ENCODE data around the gene ZNF692.

GRCh38 chr1:248824701-248825100 lies 34.2 kb downstream of the ZNF692 start:
- TF ChIP-seq, protein P1, sequence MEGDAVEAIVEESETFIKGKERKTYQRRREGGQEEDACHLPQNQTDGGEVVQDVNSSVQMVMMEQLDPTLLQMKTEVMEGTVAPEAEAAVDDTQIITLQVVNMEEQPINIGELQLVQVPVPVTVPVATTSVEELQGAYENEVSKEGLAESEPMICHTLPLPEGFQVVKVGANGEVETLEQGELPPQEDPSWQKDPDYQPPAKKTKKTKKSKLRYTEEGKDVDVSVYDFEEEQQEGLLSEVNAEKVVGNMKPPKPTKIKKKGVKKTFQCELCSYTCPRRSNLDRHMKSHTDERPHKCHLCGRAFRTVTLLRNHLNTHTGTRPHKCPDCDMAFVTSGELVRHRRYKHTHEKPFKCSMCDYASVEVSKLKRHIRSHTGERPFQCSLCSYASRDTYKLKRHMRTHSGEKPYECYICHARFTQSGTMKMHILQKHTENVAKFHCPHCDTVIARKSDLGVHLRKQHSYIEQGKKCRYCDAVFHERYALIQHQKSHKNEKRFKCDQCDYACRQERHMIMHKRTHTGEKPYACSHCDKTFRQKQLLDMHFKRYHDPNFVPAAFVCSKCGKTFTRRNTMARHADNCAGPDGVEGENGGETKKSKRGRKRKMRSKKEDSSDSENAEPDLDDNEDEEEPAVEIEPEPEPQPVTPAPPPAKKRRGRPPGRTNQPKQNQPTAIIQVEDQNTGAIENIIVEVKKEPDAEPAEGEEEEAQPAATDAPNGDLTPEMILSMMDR (IDR thresholded peaks at IDR 0.05; ENCODE audit: insufficient read depth, low read length, poor library complexity, severe bottlenecking), result no peak
- no peak for TF ChIP-seq EZH2phosphoT487 (conservative IDR thresholded peaks at IDR 0.05; ENCODE audit: low read length)

Measured in SU-DHL-6 (cell line).